Measurements from ENCODE around the gene TEX264.
"Not testable (repeated sequence)": the region's sequence is repeated elsewhere in the genome, so short reads cannot be mapped to it uniquely, and the experiment has no call there.

TEX264 gene

GRCh38 chr3:51729042-51729633 is 58.1 kb downstream of the TEX264 start:
- no peak for DNase-seq (ENCODE audit: low read depth)
- no peak overlapping the region for H3K4me3 ChIP-seq (replicated peaks; ENCODE audit: low read depth, low read length)
- no peak for TF ChIP-seq CTCF (IDR thresholded peaks at IDR 0.05; ENCODE audit: low read length, missing control alignments)

- no peak for TF ChIP-seq CTCF (IDR thresholded peaks at IDR 0.05; ENCODE audit: low read length, missing control alignments)
- no peak overlapping the region for H3K4me3 ChIP-seq (replicated peaks; ENCODE audit: low read depth, low read length)
Measured at GRCh38 chr3:51733859-51734571, 63.0 kb downstream of the TEX264 start.

GRCh38 chr3:51734572-51734907 is 63.5 kb downstream of the TEX264 start:
- no peak for TF ChIP-seq CTCF (IDR thresholded peaks at IDR 0.05; ENCODE audit: low read length, missing control alignments)
- no peak for DNase-seq (ENCODE audit: low read depth)
- H3K4me3 ChIP-seq (replicated peaks; ENCODE audit: low read depth, low read length) = no peak overlapping the region

More at GRCh38 chr3:51733859-51734571, 63.0 kb downstream of the TEX264 start:
- no peak for DNase-seq (ENCODE audit: low read depth)

- no peak for DNase-seq (ENCODE audit: low read depth)
- no peak overlapping the region for H3K4me3 ChIP-seq (replicated peaks; ENCODE audit: low read depth, low read length)
- no peak for TF ChIP-seq CTCF (IDR thresholded peaks at IDR 0.05; ENCODE audit: low read length, missing control alignments)
Measured at GRCh38 chr3:51735039-51735438, 64.0 kb downstream of the TEX264 start.

- no peak for DNase-seq (ENCODE audit: low read depth)
- H3K4me3 ChIP-seq (replicated peaks; ENCODE audit: low read depth, low read length) = no peak overlapping the region
- no peak for TF ChIP-seq CTCF (IDR thresholded peaks at IDR 0.05; ENCODE audit: low read length, missing control alignments)
Measured at GRCh38 chr3:51735950-51736349, 64.9 kb downstream of the TEX264 start.

GRCh38 chr3:51739110-51739509 is 68.1 kb downstream of the TEX264 start:
- no peak for TF ChIP-seq CTCF (IDR thresholded peaks at IDR 0.05; ENCODE audit: low read length, missing control alignments)
- DNase-seq (ENCODE audit: low read depth) = no peak
- H3K4me3 ChIP-seq (replicated peaks; ENCODE audit: low read depth, low read length) = no peak overlapping the region

GRCh38 chr3:51742320-51742719 is 71.3 kb downstream of the TEX264 start:
- not testable (repeated sequence) for DNase-seq (ENCODE audit: low read depth); H3K4me3 ChIP-seq (replicated peaks; ENCODE audit: low read depth, low read length)

- DNase-seq (ENCODE audit: low read depth); H3K4me3 ChIP-seq (replicated peaks; ENCODE audit: low read depth, low read length): not testable (repeated sequence)
Measured at GRCh38 chr3:51742978-51743377, 71.9 kb downstream of the TEX264 start.

Data from fibroblast of pulmonary artery (primary cell).